ENCODE data around the gene ZSCAN5A.
"Not testable (repeated sequence)": the region's sequence is repeated elsewhere in the genome, so short reads cannot be mapped to it uniquely, and the experiment has no call there.

ZSCAN5A gene

DNA sequence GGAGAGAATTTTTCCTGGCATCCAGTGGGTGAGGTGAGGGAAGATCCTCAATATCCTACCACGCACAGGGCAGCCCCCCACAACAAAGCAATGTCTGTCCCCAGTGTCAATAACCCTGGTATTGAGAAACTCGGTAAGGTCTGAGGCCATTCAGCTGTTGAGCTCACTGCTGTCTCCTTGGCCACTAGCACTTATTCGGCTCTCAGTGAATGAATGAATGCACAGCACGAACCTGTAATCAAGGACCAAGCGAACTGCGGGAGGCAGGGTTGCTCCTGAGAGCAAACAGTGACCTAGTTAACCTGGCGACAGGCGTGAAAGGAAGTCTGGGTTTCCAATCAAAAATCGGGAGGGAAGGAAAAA lies 640 bp downstream of the ZSCAN5A start:
- peak overlapping the region; percentile 93 for H3K4me3 ChIP-seq (ENCODE audit: low read depth, low read length)

GRCh38 chr19:56312787-56313657 lies 1.6 kb downstream of the ZSCAN5A start:
- H3K36me3 ChIP-seq (ENCODE audit: control insufficient read depth, insufficient read depth, low read length), result peaks cover 9% of the 10 kb centered on the region; the same call in 1 of the 2 replicates
- no peak overlapping the region for H3K27ac ChIP-seq (ENCODE audit: low read depth, low read length)
- H3K9ac ChIP-seq (ENCODE audit: low read depth, low read length), result no peak overlapping the region
- H3K9me3 ChIP-seq (ENCODE audit: control insufficient read depth, insufficient read depth, low read length), result no peaks in the 10 kb centered on the region
- peak overlapping the region; percentile 93; the same call in 1 of the 2 replicates for H3K4me3 ChIP-seq (ENCODE audit: low read depth, low read length)
- H3K4me1 ChIP-seq (ENCODE audit: control insufficient read depth, insufficient read depth, low read length), result 0 out of 2 replicates have a peak, but pooled peaks cover 6% of the 10 kb centered on the region
- H3K27me3 ChIP-seq (ENCODE audit: control insufficient read depth, insufficient read depth, low read length), result no peaks in the 10 kb centered on the region

More for the DNA sequence above, 640 bp downstream of the ZSCAN5A start:
- Histone ChIP-seq H3K27ac (ENCODE audit: low read depth, low read length) (peak overlapping the region; percentile 98), H3K9ac (ENCODE audit: low read depth, low read length) (peak overlapping the region; percentile 87), H3K4me1 (ENCODE audit: control insufficient read depth, insufficient read depth, low read length) (0 out of 2 replicates have a peak, but pooled peaks cover 6% of the 10 kb centered on the region), H3K36me3 (ENCODE audit: control insufficient read depth, insufficient read depth, low read length) (peaks cover 9% of the 10 kb centered on the region; the same call in 1 of the 2 replicates), H3K9me3 (ENCODE audit: control insufficient read depth, insufficient read depth, low read length) (no peaks in the 10 kb centered on the region), H3K27me3 (ENCODE audit: control insufficient read depth, insufficient read depth, low read length) (no peaks in the 10 kb centered on the region)

GRCh38 chr19:56312342-56312741 lies 2.3 kb downstream of the ZSCAN5A start:
- H3K4me3 ChIP-seq (ENCODE audit: low read depth, low read length), result no peak overlapping the region
- no peaks in the 10 kb centered on the region for H3K9me3 ChIP-seq (ENCODE audit: control insufficient read depth, insufficient read depth, low read length)
- H3K4me1 ChIP-seq (ENCODE audit: control insufficient read depth, insufficient read depth, low read length), result 0 out of 2 replicates have a peak, but pooled peaks cover 6% of the 10 kb centered on the region
- H3K9ac ChIP-seq (ENCODE audit: low read depth, low read length), result no peak overlapping the region
- no peak overlapping the region for H3K27ac ChIP-seq (ENCODE audit: low read depth, low read length)
- H3K27me3 ChIP-seq (ENCODE audit: control insufficient read depth, insufficient read depth, low read length), result no peaks in the 10 kb centered on the region
- peaks cover 9% of the 10 kb centered on the region; the same call in 1 of the 2 replicates for H3K36me3 ChIP-seq (ENCODE audit: control insufficient read depth, insufficient read depth, low read length)

- no peak overlapping the region for H3K9ac ChIP-seq (ENCODE audit: low read depth, low read length)
- no peak overlapping the region for H3K4me3 ChIP-seq (ENCODE audit: low read depth, low read length)
- H3K36me3 ChIP-seq (ENCODE audit: control insufficient read depth, insufficient read depth, low read length), result peaks cover 9% of the 10 kb centered on the region; the same call in 1 of the 2 replicates
- H3K9me3 ChIP-seq (ENCODE audit: control insufficient read depth, insufficient read depth, low read length), result no peaks in the 10 kb centered on the region
- no peaks in the 10 kb centered on the region for H3K27me3 ChIP-seq (ENCODE audit: control insufficient read depth, insufficient read depth, low read length)
- no peak overlapping the region for H3K27ac ChIP-seq (ENCODE audit: low read depth, low read length)
- 0 out of 2 replicates have a peak, but pooled peaks cover under 1% of the 10 kb centered on the region for H3K4me1 ChIP-seq (ENCODE audit: control insufficient read depth, insufficient read depth, low read length)
Observed at GRCh38 chr19:56310462-56310861, 4.2 kb downstream of the ZSCAN5A start.

GRCh38 chr19:56309511-56310185 lies 5.0 kb downstream of the ZSCAN5A start:
- Histone ChIP-seq H3K9me3 (ENCODE audit: control insufficient read depth, insufficient read depth, low read length) (no peaks in the 10 kb centered on the region), H3K4me3 (ENCODE audit: low read depth, low read length) (no peak overlapping the region), H3K27ac (ENCODE audit: low read depth, low read length) (no peak overlapping the region), H3K4me1 (ENCODE audit: control insufficient read depth, insufficient read depth, low read length) (no peaks in the 10 kb centered on the region), H3K9ac (ENCODE audit: low read depth, low read length) (no peak overlapping the region), H3K36me3 (ENCODE audit: control insufficient read depth, insufficient read depth, low read length) (peaks cover 9% of the 10 kb centered on the region; the same call in 1 of the 2 replicates), H3K27me3 (ENCODE audit: control insufficient read depth, insufficient read depth, low read length) (no peaks in the 10 kb centered on the region)

DNA sequence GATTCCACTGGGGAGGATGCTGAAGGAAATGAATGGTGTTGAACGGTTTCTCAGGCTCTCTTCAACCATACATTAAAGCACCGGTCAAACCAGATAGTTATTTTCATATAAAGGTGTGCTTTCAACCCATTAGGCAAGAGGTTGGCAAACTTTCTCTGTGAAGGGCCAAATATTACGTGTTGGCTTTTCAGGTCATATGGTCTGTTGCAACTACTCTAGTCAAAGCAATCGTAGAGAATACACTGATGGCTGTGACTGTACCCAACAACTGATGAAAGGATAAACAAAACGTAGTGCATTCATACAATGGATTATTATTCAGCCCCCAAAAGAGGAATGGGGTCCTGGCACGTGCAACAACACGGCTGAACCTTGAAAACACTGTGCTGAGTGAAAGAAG lies 5.8 kb downstream of the ZSCAN5A start:
- Histone ChIP-seq H3K27ac (ENCODE audit: low read depth, low read length) (no peak overlapping the region), H3K4me1 (ENCODE audit: control insufficient read depth, insufficient read depth, low read length) (no peaks in the 10 kb centered on the region), H3K9me3 (ENCODE audit: control insufficient read depth, insufficient read depth, low read length) (no peaks in the 10 kb centered on the region), H3K27me3 (ENCODE audit: control insufficient read depth, insufficient read depth, low read length) (no peaks in the 10 kb centered on the region), H3K9ac (ENCODE audit: low read depth, low read length) (no peak overlapping the region), H3K36me3 (ENCODE audit: control insufficient read depth, insufficient read depth, low read length) (peaks cover 9% of the 10 kb centered on the region; the same call in 1 of the 2 replicates), H3K4me3 (ENCODE audit: low read depth, low read length) (no peak overlapping the region)

DNA sequence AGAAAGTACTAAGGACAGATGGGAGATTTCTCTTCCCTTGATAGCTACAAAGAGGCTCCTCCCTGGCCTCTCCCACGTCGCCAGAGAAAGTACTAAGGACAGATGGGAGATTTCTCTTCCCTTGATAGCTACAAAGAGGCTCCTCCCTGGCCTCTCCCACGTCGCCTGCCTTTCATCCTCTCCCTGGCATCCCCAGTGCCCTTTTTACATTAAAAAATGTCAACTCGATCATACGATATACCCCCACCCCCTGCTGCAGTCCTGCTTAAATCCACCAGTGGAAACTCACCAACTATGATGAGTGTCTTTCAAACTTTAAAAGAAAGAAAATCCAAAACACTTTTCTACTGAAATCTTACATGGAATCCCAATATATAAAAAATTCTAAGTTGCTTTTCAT lies 7.6 kb downstream of the ZSCAN5A start:
- not testable (repeated sequence) for H3K4me1 ChIP-seq (ENCODE audit: control insufficient read depth, insufficient read depth, low read length); H3K27me3 ChIP-seq (ENCODE audit: control insufficient read depth, insufficient read depth, low read length); H3K4me3 ChIP-seq (ENCODE audit: low read depth, low read length); H3K36me3 ChIP-seq (ENCODE audit: control insufficient read depth, insufficient read depth, low read length); H3K9ac ChIP-seq (ENCODE audit: low read depth, low read length); H3K9me3 ChIP-seq (ENCODE audit: control insufficient read depth, insufficient read depth, low read length); H3K27ac ChIP-seq (ENCODE audit: low read depth, low read length)

DNA sequence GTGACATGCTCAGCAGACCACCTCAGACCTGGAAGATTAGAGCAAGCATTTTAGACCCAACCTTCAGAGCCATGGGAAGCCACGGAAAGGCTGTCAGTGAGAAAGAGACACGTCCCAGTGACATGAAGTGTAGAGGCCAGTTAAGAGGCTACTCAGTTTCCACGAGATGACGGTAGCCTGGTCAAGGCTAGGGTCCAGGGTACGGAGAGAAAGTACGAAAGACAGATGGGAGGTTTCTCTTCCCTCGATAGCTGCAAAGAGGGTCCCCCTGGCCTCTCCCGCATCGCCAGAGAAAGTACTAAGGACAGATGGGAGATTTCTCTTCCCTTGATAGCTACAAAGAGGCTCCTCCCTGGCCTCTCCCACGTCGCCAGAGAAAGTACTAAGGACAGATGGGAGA lies 8.6 kb downstream of the ZSCAN5A start:
- no peak overlapping the region for H3K4me3 ChIP-seq (ENCODE audit: low read depth, low read length)
- H3K27me3 ChIP-seq (ENCODE audit: control insufficient read depth, insufficient read depth, low read length), result no peaks in the 10 kb centered on the region
- H3K9me3 ChIP-seq (ENCODE audit: control insufficient read depth, insufficient read depth, low read length), result no peaks in the 10 kb centered on the region
- H3K27ac ChIP-seq (ENCODE audit: low read depth, low read length), result no peak overlapping the region
- no peaks in the 10 kb centered on the region for H3K4me1 ChIP-seq (ENCODE audit: control insufficient read depth, insufficient read depth, low read length)
- H3K9ac ChIP-seq (ENCODE audit: low read depth, low read length), result no peak overlapping the region
- H3K36me3 ChIP-seq (ENCODE audit: control insufficient read depth, insufficient read depth, low read length), result no peaks in the 10 kb centered on the region

DNA sequence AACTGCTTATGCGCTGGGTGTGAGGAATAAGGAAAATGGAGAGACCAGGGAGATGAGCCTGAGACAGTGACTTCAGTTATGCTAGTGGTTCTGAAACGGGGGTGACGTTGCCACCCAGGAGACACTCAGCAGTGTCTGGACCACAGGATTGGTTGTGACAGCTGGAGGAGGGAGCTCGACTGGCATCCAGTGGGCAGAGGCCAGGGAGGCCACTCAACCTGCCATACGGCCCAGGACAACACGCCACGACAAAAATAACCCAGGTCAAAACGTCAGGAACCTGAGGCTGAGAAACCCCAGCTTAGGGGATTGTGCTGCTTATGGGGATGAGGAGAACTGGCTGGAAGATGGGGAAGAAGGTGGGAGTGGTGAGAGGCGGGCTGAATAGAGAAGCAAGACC lies 10.4 kb downstream of the ZSCAN5A start:
- Histone ChIP-seq H3K9me3 (ENCODE audit: control insufficient read depth, insufficient read depth, low read length) (no peaks in the 10 kb centered on the region), H3K36me3 (ENCODE audit: control insufficient read depth, insufficient read depth, low read length) (no peaks in the 10 kb centered on the region), H3K4me1 (ENCODE audit: control insufficient read depth, insufficient read depth, low read length) (no peaks in the 10 kb centered on the region), H3K27ac (ENCODE audit: low read depth, low read length) (no peak overlapping the region), H3K9ac (ENCODE audit: low read depth, low read length) (no peak overlapping the region), H3K27me3 (ENCODE audit: control insufficient read depth, insufficient read depth, low read length) (no peaks in the 10 kb centered on the region), H3K4me3 (ENCODE audit: low read depth, low read length) (no peak overlapping the region)

GRCh38 chr19:56301886-56302620 lies 12.6 kb downstream of the ZSCAN5A start:
- no peak overlapping the region for H3K9ac ChIP-seq (ENCODE audit: low read depth, low read length)
- H3K4me3 ChIP-seq (ENCODE audit: low read depth, low read length), result no peak overlapping the region
- H3K27me3 ChIP-seq (ENCODE audit: control insufficient read depth, insufficient read depth, low read length), result no peaks in the 10 kb centered on the region

More at GRCh38 chr19:56301886-56302620, 12.6 kb downstream of the ZSCAN5A start:
- no peaks in the 10 kb centered on the region for H3K4me1 ChIP-seq (ENCODE audit: control insufficient read depth, insufficient read depth, low read length)
- no peaks in the 10 kb centered on the region for H3K36me3 ChIP-seq (ENCODE audit: control insufficient read depth, insufficient read depth, low read length)
- H3K27ac ChIP-seq (ENCODE audit: low read depth, low read length), result no peak overlapping the region
- no peaks in the 10 kb centered on the region for H3K9me3 ChIP-seq (ENCODE audit: control insufficient read depth, insufficient read depth, low read length)
